Epithelial cell of esophagus (primary cell): Measurements from ENCODE around the gene DAZAP1.
A peak's percentile ranks its signal among the peaks of the same experiment; 100 is the strongest.

Experiments
- DNase-seq: peaks from one replicate; pipeline ENCODE4 v3.0.0; 2010; ENCODE audit warnings: low read depth
- H3K4me3 ChIP-seq: 2 replicates; pipeline ENCODE4 v1.5.1; 2011; ENCODE audit warnings: mild to moderate bottlenecking, low read length, control low read depth
- TF ChIP-seq, protein P1 (sequence below): IDR thresholded peaks from 2 replicates; pipeline ENCODE4 v1.5.1; 2011; ENCODE audit warnings: low read depth, mild to moderate bottlenecking, low read length, control low read depth, inconsistent platforms; ENCODE audit not compliant: insufficient read depth; ENCODE audit errors: missing control alignments

The DAZAP1 gene

DNA sequence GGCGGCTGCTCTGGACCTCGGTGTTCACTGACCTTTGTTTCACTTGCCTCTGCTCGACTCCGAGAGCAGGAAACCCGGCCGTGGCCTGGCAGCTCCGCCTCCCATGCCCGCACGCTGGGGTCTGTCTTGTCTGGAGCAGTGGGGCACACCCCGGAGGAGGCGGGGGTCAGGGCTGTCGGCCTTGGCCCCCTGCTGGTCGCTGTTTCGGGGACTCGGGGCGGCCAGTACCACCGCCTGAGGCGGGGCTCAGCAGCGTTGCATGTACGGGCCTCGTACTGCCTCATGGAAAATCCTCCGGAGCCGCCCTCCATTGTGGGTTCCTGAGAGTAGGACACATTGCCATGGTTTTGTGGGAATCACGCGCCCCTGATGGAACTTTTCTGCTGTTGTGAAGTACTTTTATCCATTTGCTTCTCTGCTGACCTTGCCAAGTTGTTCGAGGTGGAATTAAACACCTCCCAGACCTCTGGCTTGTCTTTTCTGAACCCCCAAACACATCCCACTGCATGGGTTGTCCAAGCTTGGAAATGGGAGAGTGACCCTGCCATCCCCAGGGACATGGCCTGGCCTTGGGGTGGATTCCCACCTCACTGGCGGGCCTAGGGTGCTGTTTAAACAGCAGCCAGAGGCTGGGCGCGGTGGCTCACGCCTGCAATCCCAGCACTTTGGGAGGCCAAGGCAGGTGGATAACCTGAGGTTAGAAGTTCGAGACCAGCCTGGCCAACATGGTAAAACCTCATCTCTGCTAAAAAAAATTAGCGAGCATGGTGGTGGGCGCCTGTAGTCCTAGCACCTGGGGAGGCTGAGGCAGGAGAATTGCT, 29.2 kb upstream of the DAZAP1 start:
- TF ChIP-seq, protein P1, sequence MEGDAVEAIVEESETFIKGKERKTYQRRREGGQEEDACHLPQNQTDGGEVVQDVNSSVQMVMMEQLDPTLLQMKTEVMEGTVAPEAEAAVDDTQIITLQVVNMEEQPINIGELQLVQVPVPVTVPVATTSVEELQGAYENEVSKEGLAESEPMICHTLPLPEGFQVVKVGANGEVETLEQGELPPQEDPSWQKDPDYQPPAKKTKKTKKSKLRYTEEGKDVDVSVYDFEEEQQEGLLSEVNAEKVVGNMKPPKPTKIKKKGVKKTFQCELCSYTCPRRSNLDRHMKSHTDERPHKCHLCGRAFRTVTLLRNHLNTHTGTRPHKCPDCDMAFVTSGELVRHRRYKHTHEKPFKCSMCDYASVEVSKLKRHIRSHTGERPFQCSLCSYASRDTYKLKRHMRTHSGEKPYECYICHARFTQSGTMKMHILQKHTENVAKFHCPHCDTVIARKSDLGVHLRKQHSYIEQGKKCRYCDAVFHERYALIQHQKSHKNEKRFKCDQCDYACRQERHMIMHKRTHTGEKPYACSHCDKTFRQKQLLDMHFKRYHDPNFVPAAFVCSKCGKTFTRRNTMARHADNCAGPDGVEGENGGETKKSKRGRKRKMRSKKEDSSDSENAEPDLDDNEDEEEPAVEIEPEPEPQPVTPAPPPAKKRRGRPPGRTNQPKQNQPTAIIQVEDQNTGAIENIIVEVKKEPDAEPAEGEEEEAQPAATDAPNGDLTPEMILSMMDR, result no peak
- no peak overlapping the region for H3K4me3 ChIP-seq
- DNase-seq, result no peak

DNA sequence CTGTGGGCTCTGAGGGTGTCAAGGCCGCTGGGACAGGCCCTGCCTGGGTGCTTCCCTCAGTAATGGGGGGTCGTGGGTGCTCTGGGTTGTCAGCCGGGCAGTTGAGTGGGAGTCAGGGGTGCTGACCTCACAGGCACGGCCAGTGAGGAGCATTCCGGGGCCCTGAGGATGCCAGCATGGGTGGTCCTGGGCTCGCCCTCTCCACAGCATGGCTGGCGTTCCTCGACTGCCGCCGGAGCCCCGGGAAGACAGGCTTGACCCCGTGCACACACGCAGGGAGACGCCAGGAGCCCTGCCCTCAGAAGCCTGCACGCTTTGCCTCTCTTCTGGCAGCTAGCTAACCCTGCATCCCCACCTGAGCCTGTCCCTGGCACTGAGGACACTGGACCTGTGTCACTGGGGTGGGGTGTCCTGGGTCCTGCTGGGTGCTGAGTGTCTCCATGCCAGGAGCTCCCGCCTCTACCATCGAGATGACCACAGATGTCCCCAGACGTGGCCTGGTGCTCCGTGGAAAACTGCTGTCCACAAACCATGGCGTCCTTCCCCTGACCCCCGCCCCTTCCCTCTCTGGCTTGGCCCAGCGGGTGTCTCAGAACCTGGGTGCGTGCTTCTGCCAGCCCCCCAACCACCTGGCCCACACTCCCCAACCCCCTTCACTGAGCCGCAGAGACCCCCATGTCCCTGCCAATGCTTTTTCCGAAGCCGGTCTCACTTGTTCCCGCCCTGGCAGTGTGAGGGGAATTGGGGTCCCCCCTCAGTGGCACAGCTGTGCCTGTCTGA, 28.1 kb upstream of the DAZAP1 start:
- DNase-seq, result no peak
- TF ChIP-seq, protein P1, result no peak
- no peak overlapping the region for H3K4me3 ChIP-seq

- no peak for DNase-seq
- H3K4me3 ChIP-seq, result no peak overlapping the region
- TF ChIP-seq, protein P1, result no peak
Measured at GRCh38 chr19:1379961-1380489, 27.4 kb upstream of the DAZAP1 start.

- no peak overlapping the region for H3K4me3 ChIP-seq
- no peak for DNase-seq
- TF ChIP-seq, protein P1, result no peak
Measured at GRCh38 chr19:1382250-1382649, 25.1 kb upstream of the DAZAP1 start.

- no peak for DNase-seq
- no peak overlapping the region for H3K4me3 ChIP-seq
- TF ChIP-seq, protein P1, result no peak
Measured at GRCh38 chr19:1383017-1383311, 24.4 kb upstream of the DAZAP1 start.

- H3K4me3 ChIP-seq, result peak within 1 kb of the TSS; percentile 86
- peak; percentile 92 for DNase-seq
- TF ChIP-seq, protein P1, result no peak
Measured at GRCh38 chr19:1383312-1384084, 23.9 kb upstream of the DAZAP1 start, which contains the start of gene NDUFS7. NDUFS7 (plus strand) TSS chr19:1383907; CDS start chr19:1383927, 20 bp downstream.
